Sigmoid colon (tissue), 4 donors: Measurements from ENCODE around the gene ARHGAP28.

Source experiments
- CTCF ChIP-seq, 4 experiments: fragments of 450-650 bp in 3 of 4; fragments of 200-600 bp in 1 of 4; IDR thresholded peaks; one replicate each; pipeline ENCODE4 v1.5.1; 2016 to 2019; ENCODE audit warnings: antibody characterized with exemption in 4 of 4, mild to moderate bottlenecking in 3 of 4, moderate library complexity in 2 of 4
- EP300 ChIP-seq, 4 donors: sonication (generic); formaldehyde crosslinking; IDR thresholded peaks; one replicate each; pipeline ENCODE4 v1.6.1; 2017; ENCODE audit warnings: antibody characterized with exemption in 4 of 4
- POLR2AphosphoS5 ChIP-seq, 4 donors: sonication (generic); formaldehyde crosslinking; IDR thresholded peaks; one replicate each; pipeline ENCODE4 v1.6.1; 2017; ENCODE audit warnings: antibody characterized with exemption in 4 of 4

DNA sequence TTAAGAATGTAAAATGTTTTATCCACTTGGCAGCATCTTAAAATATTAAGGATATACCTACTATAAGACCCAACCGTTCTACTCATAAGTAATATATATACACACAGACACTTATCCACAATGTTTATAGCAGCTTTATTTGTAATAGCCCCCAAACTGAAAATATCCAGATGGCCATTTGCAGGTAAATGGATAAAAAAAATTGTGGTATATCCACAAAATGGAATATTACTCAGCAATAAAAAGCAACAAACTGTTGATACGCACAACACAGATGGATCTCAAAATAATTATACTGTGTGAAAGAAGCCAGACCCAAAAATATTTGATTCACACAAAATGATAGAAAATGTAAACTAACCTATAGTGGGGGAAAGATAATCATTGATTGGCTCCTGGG lies 122.0 kb downstream of the ARHGAP28 start:
- TF ChIP-seq CTCF (IDR thresholded peaks at IDR 0.05) (no peak), POLR2AphosphoS5 (IDR thresholded peaks at IDR 0.05) (no peak), EP300 (IDR thresholded peaks at IDR 0.05) (no peak)
